AG10803 (cell line): ENCODE results near the gene PDCD6IP.

ENCODE experiments used
- DNase-seq: peaks from one replicate; pipeline ENCODE4 v3.0.0; 2010; ENCODE audit warnings: low read depth
- H3K4me3 ChIP-seq: 2 replicates; pipeline ENCODE4 v1.5.1; 2011; ENCODE audit warnings: mild to moderate bottlenecking, low read length, control low read depth
- CTCF ChIP-seq: conservative IDR thresholded peaks from 2 replicates; pipeline ENCODE4 v1.5.1; 2011; ENCODE audit warnings: mild to moderate bottlenecking, low read length, control low read depth, inconsistent platforms

Gene PDCD6IP

GRCh38 chr3:33895658-33896057 lies 97.2 kb downstream of the PDCD6IP start:
- H3K4me3 ChIP-seq: no peak overlapping the region
- no peak for TF ChIP-seq CTCF
- DNase-seq: no peak

- no peak for DNase-seq
- no peak for TF ChIP-seq CTCF
- H3K4me3 ChIP-seq: no peak overlapping the region
Observed at GRCh38 chr3:33897306-33897705, 98.9 kb downstream of the PDCD6IP start.

GRCh38 chr3:33898901-33899300 lies 100.5 kb downstream of the PDCD6IP start:
- TF ChIP-seq CTCF: no peak
- no peak for DNase-seq

GRCh38 chr3:33900440-33900808 lies 102.0 kb downstream of the PDCD6IP start:
- no peak for DNase-seq
- no peak for TF ChIP-seq CTCF
- no peak overlapping the region for H3K4me3 ChIP-seq

More at GRCh38 chr3:33898901-33899300, 100.5 kb downstream of the PDCD6IP start:
- H3K4me3 ChIP-seq: no peak overlapping the region

- peak; percentile 18 for DNase-seq
- H3K4me3 ChIP-seq: no peak overlapping the region
- TF ChIP-seq CTCF: no peak
Observed at GRCh38 chr3:33900809-33901505, 102.5 kb downstream of the PDCD6IP start.

- DNase-seq: no peak
- no peak for TF ChIP-seq CTCF
- H3K4me3 ChIP-seq: no peak overlapping the region
Observed at GRCh38 chr3:33901862-33902563, 103.6 kb downstream of the PDCD6IP start.

- TF ChIP-seq CTCF: no peak
- no peak for DNase-seq
Observed at GRCh38 chr3:33904730-33905129, 106.3 kb downstream of the PDCD6IP start.

More at GRCh38 chr3:33904730-33905129, 106.3 kb downstream of the PDCD6IP start:
- no peak overlapping the region for H3K4me3 ChIP-seq
